SK-N-SH (cell line): Measurements from ENCODE around the gene EYA3. TPM values are rescaled to one million over a fixed set of nuclear protein-coding genes. Genes with fewer than 3 reads are reported as not detected.

Source experiments
- CTCF ChIA-PET: fragments of 300-600, 350-600 bp; formaldehyde crosslinking; extraction: SDS; loops from one replicate; lab custom pipeline; 2021; lab: Yijun Ruan, JAX
- POLR2A ChIA-PET: fragments of 350-600 bp; sonication (Branson Sonifier 250); formaldehyde crosslinking; extraction: SDS; loops from one replicate; lab custom pipeline; 2020; ENCODE audit warnings: antibody characterized with exemption, inconsistent platforms; lab: Yijun Ruan, JAX
- DNase-seq: peaks from one replicate; pipeline ENCODE4 v3.0.0; 2012
- H2AFZ ChIP-seq: fragments of 200-600 bp; sonication (generic); 2 replicates; pipeline ENCODE4 v1.8.1; 2016; ENCODE audit warnings: antibody characterized with exemption, mild to moderate bottlenecking, low read depth
- H3F3A ChIP-seq: fragments of 200-600 bp; sonication (generic); replicated peaks from 2 replicates; pipeline ENCODE3; 2016; ENCODE audit warnings: antibody characterized with exemption, mild to moderate bottlenecking; ENCODE audit not compliant: insufficient read depth
- H3K27ac ChIP-seq, 2 experiments: fragments of 200-500 bp in 1 of 2; fragments of 200-600 bp in 1 of 2; sonication (Bioruptor generic) in 1 of 2; sonication (generic), shearing (Covaris generic) in 1 of 2; 2 replicates each; pipeline versions ENCODE4 v1.5.1 to v1.6.1; 2014 to 2016; ENCODE audit warnings: low read depth in 2 of 2, inconsistent platforms in 1 of 2, low read length in 1 of 2, mild to moderate bottlenecking in 1 of 2, mixed read lengths in 1 of 2
- H3K27me3 ChIP-seq: fragments of 200-600 bp; sonication (generic), shearing (Covaris generic); 2 replicates; pipeline ENCODE4 v1.6.1; 2016; ENCODE audit warnings: mixed run types; ENCODE audit not compliant: insufficient read depth
- H3K36me3 ChIP-seq, 2 experiments: fragments of 200-500 bp in 1 of 2; fragments of 200-600 bp in 1 of 2; sonication (Bioruptor generic) in 1 of 2; sonication (generic) in 1 of 2; replicated peaks in 1 of 2; 2 replicates each; pipeline versions ENCODE3 to v1.5.1; 2014 to 2016; ENCODE audit warnings: low read length in 1 of 2, mild to moderate bottlenecking in 1 of 2; ENCODE audit not compliant: insufficient read depth in 2 of 2, control insufficient read depth in 1 of 2
- H3K4me1 ChIP-seq, 2 experiments: fragments of 200-500 bp in 1 of 2; fragments of 200-600 bp in 1 of 2; sonication (Bioruptor generic) in 1 of 2; sonication (generic), shearing (Covaris generic) in 1 of 2; 2 replicates each; pipeline versions ENCODE4 v1.5.1 to v1.6.1; 2014 to 2016; ENCODE audit warnings: low read depth in 1 of 2, low read length in 1 of 2, mixed run types in 1 of 2; ENCODE audit not compliant: insufficient read depth in 2 of 2, control insufficient read depth in 1 of 2
- H3K4me2 ChIP-seq: fragments of 200-600 bp; sonication (generic), shearing (Covaris generic); 2 replicates; pipeline ENCODE4 v1.6.1; 2017; ENCODE audit warnings: mixed run types
- H3K4me3 ChIP-seq, 2 experiments: fragments of 200-500 bp in 1 of 2; fragments of 200-600 bp in 1 of 2; sonication (Bioruptor generic) in 1 of 2; sonication (generic), shearing (Covaris generic) in 1 of 2; 2 replicates each; pipeline versions ENCODE4 v1.5.1 to v1.8.1; 2014 to 2016; ENCODE audit warnings: low read depth in 2 of 2, inconsistent platforms in 1 of 2, low read length in 1 of 2, mild to moderate bottlenecking in 1 of 2, mixed read lengths in 1 of 2, moderate library complexity in 1 of 2
- H3K79me2 ChIP-seq: fragments of 200-600 bp; sonication (generic); 2 replicates; pipeline ENCODE4 v1.8.1; 2017; ENCODE audit warnings: mild to moderate bottlenecking; ENCODE audit not compliant: insufficient read depth
- H3K9ac ChIP-seq: fragments of 200-600 bp; sonication (generic); 2 replicates; pipeline ENCODE4 v1.6.1; 2017; ENCODE audit warnings: mixed run types
- H3K9me2 ChIP-seq: fragments of 200-600 bp; sonication (generic); 2 replicates; pipeline ENCODE4 v1.6.1; 2017; ENCODE audit warnings: mixed run types
- H3K9me3 ChIP-seq: fragments of 200-600 bp; sonication (generic); 2 replicates; pipeline ENCODE4 v1.6.1; 2017; ENCODE audit warnings: mixed run types, mild to moderate bottlenecking, moderate library complexity
- H4K20me1 ChIP-seq: fragments of 200-600 bp; sonication (generic); 2 replicates; pipeline ENCODE4 v1.6.1; 2017; ENCODE audit warnings: mild to moderate bottlenecking, mixed run types; ENCODE audit not compliant: insufficient read depth
- CTCF ChIP-seq: fragments of 200-600 bp; sonication (generic); IDR thresholded peaks from 2 replicates; pipeline ENCODE4 v1.6.1; 2017; ENCODE audit warnings: antibody characterized with exemption, mild to moderate bottlenecking, moderate library complexity
- WGBS: methylation state at CpG from one replicate; pipeline ENCODE4 v1.1.6; 2017; ENCODE audit warnings: low lambda C conversion rate; 5-methylcytosine and 5-hydroxymethylcytosine counted together
- polyA plus RNA-seq, 3 experiments: library from polyadenylated mRNA; depleted of rRNA; stranded (reverse); fragments of >200 nt; gene quantifications; 2 replicates each; pipeline ENCODE4 v1.2.3, GENCODE V29; 2012
- small RNA-seq, 7 experiments: library from RNA; depleted of rRNA; stranded (forward); fragments of <200 nt; gene quantifications; one replicate each; pipeline ENCODE3, GENCODE V24; 2012

The EYA3 gene
- polyA plus RNA-seq, 1 of the 3 experiments (the other 2 are of a cell fraction) = 6.5 TPM

- WGBS = 67% methylated on average over 3 of the region's 3 CpGs
- Histone ChIP-seq H3K27ac (no peak overlapping the region), H3K36me3 (no peaks in the 10 kb centered on the region), H2AFZ (no peak overlapping the region), H4K20me1 (no peaks in the 10 kb centered on the region), H3K9me3 (no peaks in the 10 kb centered on the region), H3K9me2 (no peaks in the 10 kb centered on the region), H3K4me3 (no peak overlapping the region), H3K4me1 (no peaks in the 10 kb centered on the region), H3K27me3 (no peaks in the 10 kb centered on the region), H3K4me2 (no peak overlapping the region), H3F3A (no peaks in the 10 kb centered on the region), H3K79me2 (no peaks in the 10 kb centered on the region), H3K9ac (no peak overlapping the region)
- ChIA-PET CTCF (no interaction called here), POLR2A (no interaction called here)
- no peak for DNase-seq
- TF ChIP-seq CTCF = no peak
Measured at GRCh38 chr1:27922272-27922671, 166.1 kb downstream of the EYA3 start.

Small RNAs within 50 kb of the gene (small RNA-seq; reads per million reads assigned to genes)
- gene RN7SL559P = 0 to 0.20 (median 0) reads per million in 7 experiments

Other genes starting within 250 kb of the EYA3 start
- gene THEMIS2, start 216.1 kb downstream of the EYA3 start, polyA plus RNA-seq (2012; rRNA removed) = 4.1 and 4.9 TPM in 2 replicates
- 39.8 and 39.9 TPM in 2 replicates for gene RPA2, start 174.0 kb downstream of the EYA3 start, polyA plus RNA-seq (2012; rRNA removed)
- 0.67 and 0.95 TPM in 2 replicates for gene SMPDL3B, start 153.6 kb downstream of the EYA3 start, polyA plus RNA-seq (2012; rRNA removed)
- gene XKR8, start 128.6 kb downstream of the EYA3 start, polyA plus RNA-seq (2012; rRNA removed) = 0.02 TPM in 1 of 2 replicates, not detected in the other
- 0.05 and 0.06 TPM in 2 replicates for gene PTAFR, start 88.1 kb upstream of the EYA3 start, polyA plus RNA-seq (2012; rRNA removed)
- 50.9 and 60.2 TPM in 2 replicates for gene DNAJC8, start 144.4 kb upstream of the EYA3 start, polyA plus RNA-seq (2012; rRNA removed)
- 303 and 594 TPM in 2 replicates for gene ATP5IF1, start 147.5 kb upstream of the EYA3 start, polyA plus RNA-seq (2012; rRNA removed)
- 14.1 and 15.4 TPM in 2 replicates for gene SESN2, start 170.9 kb upstream of the EYA3 start, polyA plus RNA-seq (2012; rRNA removed)
- gene MED18, start 240.4 kb upstream of the EYA3 start, polyA plus RNA-seq (2012; rRNA removed) = 12.6 and 13.7 TPM in 2 replicates